ENCODE data around the gene CCDC177.

The CCDC177 gene

DNA sequence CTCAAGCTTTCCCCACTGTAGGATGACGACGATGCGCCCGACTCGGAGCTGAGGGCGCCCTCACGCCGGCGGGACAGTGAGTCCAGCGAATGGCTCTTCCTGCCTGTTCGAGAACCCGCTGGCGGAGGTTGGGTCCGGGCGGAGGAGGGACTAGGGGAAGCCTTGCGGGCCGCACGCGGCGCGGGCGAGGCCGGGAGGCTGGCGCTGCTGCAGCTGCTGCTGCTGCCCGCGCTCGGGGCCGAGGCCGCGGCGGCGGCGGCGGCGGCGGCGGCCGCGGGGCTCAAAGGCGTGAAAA lies 1.9 kb downstream of the CCDC177 start:
- intact Hi-C loops (cut with DNase I), result no loop called here
- no peak for DNase-seq

DNA sequence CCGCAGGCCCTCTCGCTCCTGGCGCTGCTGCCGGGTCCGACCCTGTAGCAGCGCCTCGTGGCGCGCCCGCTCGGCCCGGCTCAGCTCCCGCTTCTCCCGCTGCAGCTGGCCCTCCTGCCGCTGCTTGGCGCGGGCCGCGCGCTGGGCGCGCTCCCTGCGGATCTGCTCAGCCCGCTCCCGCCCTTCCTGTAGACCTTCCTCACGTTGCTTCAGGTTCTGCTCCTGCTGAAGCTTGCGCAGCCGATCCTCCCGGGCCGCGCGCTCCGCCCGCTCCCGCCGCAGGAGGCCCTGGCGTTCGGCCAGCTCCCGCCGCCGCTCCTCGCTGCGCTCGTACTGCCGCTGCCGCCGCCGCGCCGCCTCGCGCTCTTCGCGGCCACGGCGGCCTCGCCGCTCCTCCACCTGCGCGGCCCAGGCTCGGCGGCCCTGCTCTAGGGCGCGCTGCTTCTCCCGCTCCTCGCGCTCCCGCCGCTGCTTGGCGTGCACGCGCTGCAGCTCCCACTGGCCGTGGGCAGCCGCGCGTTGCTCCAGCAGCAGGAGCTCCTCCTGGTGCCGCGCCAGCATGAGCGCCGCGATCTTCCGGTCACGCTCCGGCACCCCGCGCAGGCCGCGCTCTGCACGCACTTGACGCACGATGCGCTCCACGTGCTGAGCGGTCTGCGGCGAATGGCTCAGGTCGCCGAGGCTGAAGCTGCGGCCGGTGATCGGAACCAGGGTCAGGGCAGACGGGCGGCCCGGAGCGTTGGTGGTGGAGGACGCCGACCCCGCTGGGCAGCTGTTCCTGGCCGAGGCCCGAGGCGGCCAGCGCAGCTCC lies 2.4 kb downstream of the CCDC177 start:
- DNase-seq, result no peak
- intact Hi-C loops (cut with DNase I), result no loop called here

DNA sequence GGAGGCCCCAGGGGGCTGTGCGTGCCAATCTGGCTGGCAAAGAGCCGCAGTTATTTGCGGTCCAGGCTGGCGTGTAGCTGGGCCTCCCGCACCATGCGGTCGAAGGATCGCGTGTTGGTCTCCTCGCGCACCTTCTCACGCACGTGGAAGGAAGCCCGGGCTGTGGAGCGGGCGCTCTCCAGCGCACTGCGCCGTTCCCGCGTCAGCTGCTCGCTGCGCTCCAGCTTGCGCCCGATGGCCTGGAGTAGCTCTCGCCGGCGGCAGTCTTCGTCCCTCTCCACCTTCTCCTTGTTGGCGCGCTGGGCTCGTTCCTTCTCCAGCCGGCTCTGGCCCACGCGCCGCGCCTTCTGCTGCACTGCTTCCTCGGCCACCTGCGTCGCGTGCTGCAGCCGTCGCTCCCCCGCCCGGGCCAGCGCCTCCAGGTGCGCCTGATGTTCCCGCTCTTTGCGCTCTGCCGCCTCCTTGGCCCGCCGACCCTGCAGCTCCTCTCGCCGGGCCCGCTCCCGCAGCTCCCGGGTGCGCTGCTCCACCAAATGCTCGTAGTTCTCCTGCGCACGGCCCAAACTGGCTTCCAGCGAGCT lies 3.1 kb downstream of the CCDC177 start:
- intact Hi-C loops (cut with DNase I), result no loop called here
- DNase-seq, result no peak

DNA sequence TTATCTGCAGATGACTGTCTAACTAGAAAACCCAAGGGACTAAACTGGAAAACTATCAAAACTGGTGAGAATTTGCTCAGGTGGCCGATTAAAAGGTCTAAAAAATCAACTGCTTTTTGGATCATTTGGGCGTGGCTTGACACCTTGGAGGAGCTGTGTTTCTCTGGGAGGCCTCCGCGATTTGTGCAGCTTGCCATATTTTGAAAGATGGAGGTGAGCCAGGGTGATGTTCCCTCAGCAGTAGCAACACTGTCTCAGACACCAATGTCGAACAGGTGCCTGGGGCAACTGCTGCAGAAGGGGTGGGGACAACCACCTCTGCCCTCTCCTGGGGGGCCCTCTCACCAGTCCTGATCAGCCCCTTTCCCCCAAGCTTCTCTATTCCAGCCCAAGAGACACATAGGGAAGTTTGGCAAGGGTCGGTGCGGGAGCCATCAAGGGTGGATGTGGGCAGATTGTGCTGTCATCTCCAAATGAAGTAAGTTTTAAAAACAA lies 3.8 kb downstream of the CCDC177 start:
- intact Hi-C loops (cut with DNase I), result no loop called here
- no peak for DNase-seq

DNA sequence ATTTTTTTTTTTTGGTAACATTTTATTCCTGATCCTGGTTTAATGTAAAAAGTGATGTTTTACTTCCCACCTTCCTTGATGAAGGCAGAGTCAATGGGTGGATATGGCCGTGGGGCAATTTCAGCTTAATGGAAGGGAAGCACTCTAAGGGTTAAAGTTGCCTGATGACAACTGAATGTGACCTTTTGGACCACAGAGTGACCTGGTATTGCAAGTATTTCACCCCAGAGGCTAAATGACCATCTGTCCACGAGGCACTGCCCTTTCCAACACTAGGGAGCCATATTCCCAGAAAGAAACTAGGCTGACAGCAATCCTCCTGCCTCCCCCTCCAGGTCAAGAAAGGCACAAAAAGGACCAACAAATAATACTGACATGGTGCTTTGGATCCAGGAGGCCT lies 4.8 kb downstream of the CCDC177 start:
- intact Hi-C loops (cut with DNase I), result no loop called here
- no peak for DNase-seq

DNA sequence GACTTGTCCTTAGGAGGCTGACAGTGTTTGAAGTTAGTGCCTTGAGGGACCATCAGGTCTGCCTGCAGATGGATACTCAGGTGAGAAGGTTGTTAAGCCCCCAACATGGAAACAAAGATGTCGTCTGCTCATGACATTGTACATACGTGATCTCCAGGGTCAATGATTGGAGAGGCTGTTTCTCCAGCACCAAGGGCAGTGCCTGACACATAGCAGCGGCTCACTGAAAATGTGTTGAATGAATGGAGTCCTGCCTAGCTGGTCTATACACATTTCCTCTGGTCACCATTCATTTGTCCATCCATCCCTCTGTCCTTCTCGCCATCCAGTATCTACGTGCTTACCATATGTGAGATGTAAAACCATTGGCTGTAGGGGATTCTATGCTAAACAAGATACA lies 7.1 kb downstream of the CCDC177 start:
- DNase-seq, result no peak
- intact Hi-C loops (cut with DNase I), result no loop called here

DNA sequence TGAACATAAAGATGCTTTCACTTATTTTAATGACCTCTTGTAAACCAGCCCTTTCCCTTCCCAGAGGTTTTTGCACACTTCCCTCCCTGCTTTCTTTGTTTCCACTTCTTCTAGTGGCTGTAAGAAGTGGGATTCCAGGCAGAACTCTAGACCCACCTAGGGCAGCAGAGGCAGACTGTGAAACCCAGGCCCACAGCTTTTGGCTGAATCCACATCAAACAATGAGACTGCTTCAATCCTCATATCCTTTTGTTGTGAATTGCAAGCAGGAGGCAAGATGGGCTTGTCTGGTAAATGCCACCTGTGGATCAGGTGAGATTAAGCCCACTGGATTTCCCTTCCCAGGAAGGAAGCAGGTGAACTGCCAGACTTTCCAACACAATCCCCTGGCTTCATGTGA lies 12.8 kb downstream of the CCDC177 start:
- no peak for DNase-seq
- intact Hi-C loops (cut with DNase I), result no loop called here

DNA sequence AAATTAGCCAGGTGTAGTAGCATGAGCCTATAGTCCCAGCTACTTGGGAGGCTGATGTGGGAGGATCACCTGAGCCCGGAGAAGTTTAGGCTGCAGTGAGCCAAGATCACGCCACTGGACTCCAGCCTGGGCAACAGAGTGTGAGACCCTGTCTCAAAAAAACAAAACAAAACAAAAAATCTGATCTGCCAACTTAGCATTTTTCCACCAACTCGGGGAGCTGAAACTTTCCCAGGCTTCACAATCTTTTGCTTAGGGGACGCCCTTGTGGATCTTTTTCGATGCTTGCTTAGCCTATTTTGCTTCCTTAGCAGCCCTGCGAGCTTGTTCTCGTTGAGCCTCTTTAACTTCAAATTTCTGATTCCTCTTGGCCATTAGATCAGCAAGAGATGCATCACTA lies 13.8 kb downstream of the CCDC177 start:
- DNase-seq, result no peak
- intact Hi-C loops (cut with DNase I), result no loop called here

DNA sequence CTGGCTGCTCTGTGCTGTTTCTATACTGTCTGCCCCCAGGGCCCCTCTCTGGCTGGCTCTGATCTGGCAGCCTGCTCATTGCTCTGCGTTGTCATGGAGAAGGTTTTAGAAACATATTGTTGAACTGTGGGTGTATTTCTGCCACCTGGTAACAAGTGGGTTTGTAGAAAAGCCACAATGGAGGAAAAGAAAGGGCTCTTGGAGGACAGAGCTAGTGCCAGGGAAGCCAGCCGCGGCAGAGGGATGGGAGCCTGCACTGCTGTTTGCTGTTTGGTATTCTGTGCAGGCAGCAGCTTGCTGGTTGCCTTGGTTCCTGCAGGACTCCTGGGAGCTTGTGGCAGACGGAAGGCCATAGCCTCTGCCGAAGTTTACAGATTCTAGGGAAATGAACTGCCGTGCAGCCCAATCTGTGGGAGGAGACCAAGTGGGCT lies 15.1 kb downstream of the CCDC177 start:
- intact Hi-C loops (cut with DNase I), result no loop called here
- DNase-seq, result peak in 41 of 42 donors; percentile 23 to 77 (median 59)

DNA sequence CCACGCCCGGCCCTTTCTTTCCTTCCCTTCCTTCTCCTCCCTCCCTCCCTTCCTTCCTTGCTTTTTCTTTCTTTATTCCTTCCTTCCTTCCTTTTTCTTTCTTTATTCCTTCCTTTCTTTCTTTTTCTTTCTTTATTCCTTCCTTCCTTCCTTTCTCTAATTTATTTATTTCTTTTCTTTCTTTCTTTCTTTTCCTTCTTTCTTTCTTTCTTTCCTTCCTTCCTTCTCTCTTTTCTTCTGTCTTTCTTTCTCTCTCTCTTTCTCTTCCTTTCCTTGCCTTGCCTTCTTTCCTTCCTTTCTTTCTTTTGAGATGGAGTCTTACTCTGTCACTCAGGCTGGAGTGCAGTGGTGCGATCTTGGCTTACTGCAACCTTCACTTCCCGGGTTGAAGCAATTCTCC lies 15.9 kb downstream of the CCDC177 start:
- DNase-seq, result no peak
- intact Hi-C loops (cut with DNase I), result no loop called here

DNA sequence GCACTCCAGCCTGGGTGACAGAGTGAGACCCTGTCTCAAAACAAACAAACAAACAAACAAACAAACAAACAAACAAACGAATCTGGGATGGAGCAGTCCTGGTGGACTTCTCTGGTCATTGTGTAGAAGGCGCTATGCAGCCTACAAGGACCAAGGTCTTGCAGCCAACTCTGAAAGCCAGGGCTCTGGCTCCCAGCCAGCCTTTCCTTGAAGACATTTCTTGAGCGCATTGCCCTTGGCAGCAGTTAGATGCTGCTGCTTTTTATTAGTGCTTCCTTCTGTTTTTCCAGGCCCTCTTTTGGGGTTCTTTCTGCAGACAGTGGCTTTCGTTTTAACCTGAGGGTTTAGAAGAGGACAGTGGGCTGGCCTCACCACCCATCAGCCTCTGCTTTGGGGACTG lies 20.2 kb downstream of the CCDC177 start:
- intact Hi-C loops (cut with DNase I), result no loop called here
- peak in 23 of 42 donors; percentile 9 to 60 (median 30) for DNase-seq

DNA sequence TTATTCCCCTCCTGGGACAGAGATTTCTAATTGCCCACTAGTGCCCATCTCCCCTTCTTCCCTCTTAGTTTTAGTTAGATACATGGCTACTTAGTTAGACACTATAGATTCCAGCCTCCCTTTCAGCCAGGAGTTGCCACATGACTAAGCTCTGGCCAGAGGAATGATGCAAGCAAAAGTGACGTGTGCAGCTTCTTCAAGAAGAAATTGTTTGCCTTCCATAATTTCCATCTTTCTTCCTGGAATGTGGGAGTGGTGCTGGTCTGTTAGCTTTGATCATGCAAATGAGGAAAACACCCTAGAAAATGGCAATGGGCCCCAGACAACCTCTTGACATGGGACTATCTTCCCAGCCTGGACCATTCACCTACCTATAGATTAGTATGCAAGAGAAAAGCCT lies 21.4 kb downstream of the CCDC177 start:
- intact Hi-C loops (cut with DNase I), result no loop called here
- DNase-seq, result no peak

DNA sequence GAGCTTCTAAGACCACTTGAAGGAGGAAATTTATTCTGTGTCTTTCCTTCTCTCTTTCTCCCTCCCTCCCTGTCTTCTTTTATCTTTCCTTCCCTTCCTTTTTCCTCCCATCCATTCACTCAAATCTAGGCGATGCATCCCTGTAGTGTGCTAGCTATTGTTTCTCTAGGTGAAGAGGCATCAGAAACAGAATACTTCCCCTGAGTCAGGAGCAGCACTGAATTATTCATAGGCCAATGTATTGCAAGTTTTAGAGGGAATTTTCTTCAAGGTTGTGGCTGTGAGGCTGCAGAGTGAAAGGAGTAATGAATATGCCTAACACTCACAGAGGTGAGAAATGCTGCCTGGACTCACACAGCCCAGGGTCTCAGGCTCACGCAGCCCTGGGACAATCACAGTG lies 23.2 kb downstream of the CCDC177 start:
- intact Hi-C loops (cut with DNase I), result no loop called here
- DNase-seq, result no peak

DNA sequence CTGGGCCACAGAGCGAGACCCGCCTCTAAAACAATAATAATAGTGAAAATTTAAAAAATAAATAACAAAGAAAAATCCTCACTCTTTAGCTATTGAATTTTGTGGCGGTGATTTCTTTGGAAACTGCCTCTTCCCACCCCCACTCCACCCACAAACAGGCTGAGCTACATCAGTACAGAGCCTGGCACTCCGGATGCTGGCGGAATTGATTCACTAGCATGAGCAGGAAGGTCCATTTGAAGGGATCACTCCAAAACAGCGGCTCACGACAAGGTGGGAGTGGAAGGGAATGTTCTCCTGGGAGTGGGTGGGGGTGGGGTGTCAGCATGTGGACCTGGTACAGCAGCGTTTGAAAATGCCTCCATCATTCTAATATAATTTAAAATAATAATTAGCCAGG lies 26.1 kb downstream of the CCDC177 start:
- peak in 20 of 42 donors; percentile 4 to 64 (median 21) for DNase-seq
- intact Hi-C loops (cut with DNase I), result no loop called here

DNA sequence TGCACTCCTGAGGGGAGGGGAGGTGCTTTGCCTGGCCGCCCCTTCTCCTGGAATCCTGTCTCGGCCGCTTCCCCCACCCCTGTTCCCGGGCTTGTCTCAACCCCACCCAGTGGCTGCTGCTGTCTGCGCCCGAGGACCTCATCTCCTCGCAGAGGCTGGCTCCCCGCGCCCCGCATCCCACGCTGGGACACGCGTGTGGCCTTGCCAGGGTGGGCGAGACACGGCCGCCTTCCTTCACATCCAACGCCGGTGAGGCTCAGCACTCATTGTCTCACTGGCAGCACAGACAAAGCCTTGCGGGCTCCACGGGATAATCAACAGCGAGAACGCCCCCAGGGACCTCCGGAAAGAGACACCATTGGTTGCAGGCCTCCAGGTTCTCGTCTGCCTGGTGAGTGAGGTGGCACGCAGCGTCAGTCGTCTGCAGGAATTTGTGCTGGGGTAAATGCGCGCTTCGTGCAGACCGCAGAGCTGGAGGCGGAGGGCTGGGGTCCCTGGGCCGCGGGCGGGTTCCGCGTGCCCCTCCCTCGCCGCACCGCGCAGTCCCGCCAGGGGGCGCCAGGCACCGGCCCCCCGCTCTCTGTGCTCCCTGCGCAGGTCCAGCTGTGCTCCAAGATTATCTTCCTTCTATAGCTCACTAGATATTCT lies 26.8 kb downstream of the CCDC177 start:
- DNase-seq, result peak; percentile 8 to 71 (median 48)
- intact Hi-C loops (cut with DNase I), result no loop called here

DNA sequence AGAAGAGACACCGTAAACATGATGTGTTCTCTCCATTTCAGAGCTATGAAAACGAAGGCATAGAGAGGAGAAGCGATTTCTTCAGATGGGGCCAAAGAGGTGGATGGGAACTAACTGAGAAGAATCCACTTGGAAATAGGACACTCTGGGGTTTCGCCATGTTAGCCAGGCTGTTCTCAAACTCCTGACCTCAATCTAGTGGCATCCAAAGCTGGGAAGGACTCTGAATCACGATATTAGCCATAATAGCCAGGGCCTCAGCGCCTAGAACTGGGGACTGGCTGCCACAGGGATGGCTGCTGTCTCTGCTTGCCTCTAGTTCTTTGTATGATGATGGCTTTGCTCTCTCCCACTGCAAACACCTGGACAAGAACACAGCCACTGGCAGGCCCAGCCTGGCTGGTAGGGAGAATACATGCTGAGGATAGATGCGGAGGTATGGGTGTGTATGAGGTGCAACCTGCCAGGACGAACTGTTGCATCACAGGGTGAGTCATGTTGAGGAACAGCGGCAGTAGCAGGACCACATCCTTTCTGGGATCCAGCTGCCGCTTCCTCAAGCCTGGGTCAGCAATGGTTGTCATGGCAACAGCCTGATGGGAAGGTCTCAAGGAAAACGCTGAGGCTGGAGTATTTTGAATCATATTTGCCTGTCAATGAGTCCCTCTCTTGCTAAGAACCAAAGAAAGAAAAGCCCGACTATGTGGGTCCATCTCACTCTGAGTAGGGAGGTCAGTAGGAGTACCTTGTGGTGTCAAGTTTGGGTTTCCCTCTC lies 31.1 kb downstream of the CCDC177 start:
- intact Hi-C loops (cut with DNase I), result no loop called here
- DNase-seq, result peak in 11 of 42 donors; percentile 3 to 66 (median 16)

DNA sequence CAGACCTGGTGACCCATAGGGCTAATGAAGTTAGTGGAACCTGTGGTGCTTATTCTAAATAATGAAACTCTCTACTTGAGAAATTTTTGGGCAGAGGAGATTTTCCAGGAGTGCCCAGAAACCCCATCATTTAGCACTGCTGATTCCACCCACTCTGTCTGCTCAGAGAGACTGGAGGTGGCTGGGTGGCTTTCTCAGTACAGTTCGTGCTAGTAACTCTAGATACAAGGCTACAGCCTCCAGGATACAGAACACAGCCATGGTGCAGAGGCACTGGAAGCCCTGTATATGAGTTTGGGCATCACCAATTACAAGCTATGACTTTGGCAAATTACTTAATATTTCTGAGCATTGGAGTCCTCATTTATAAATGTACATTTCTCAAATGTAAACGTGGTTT lies 32.4 kb downstream of the CCDC177 start:
- intact Hi-C loops (cut with DNase I), result no loop called here
- peak in 34 of 42 donors; percentile 14 to 85 (median 47) for DNase-seq

DNA sequence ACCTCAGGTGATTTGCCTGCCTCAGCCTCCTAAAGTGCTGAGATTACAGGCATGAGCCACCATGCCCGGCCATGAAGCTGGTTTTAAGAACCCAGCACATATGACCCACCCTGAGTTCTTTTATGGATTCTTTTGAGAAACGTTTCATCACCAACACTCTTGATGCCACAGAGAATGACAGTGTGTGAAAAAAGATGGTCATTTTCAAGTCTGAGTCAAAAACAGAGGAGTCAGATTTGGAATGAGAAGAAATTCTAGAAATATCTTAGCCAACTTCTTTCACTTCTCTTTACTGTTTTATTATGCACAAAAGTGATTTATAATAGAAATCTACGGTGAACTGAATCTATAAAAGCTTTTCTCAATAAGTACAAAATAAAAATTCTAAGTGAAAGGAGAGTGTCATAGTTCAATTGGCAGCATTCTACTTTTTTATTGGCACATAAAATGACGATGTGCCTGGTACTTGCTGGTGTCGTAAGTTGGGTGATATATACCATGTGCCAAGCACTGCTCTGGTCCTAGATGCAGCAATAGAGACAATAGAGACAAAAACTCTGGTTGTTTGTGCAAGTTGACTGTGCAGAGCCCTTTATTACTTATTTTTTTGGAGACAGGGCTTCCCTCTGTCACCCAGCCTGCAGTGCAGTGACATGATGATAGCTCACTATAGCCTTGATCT lies 33.9 kb downstream of the CCDC177 start:
- peak in 1 of 42 donors; percentile 24 for DNase-seq
- intact Hi-C loops (cut with DNase I), result no loop called here

Measured in head of caudate nucleus (tissue), 42 donors.